Central memory CD4-positive, alpha-beta T cell (primary cell): ENCODE measurements around the gene KIF23.
A peak's percentile ranks its signal among the peaks of the same experiment; 100 is the strongest.
"Not testable (repeated sequence)": the region's sequence is repeated elsewhere in the genome, so short reads cannot be mapped to it uniquely, and the experiment has no call there.

ENCODE experiments used
- DNase-seq: peaks from one replicate; pipeline ENCODE4 v3.0.0; 2022

KIF23 gene

DNA sequence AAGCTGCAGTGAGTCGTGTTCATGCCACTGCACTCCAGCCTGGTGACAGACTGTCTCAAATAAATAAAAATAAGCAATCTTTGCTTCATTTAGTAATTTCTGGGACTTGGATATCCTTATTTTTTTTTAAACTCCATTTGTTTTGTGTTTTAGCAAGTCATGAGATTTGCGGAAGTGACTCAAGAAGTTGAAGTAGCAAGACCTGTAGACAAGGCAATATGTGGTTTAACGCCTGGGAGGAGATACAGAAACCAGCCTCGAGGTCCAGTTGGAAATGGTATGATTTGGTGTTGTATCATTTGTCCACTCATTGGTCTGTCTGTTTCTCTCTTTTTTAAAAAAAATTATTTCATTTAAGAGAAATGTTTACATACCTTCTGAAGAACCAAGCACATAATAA is 21.8 kb downstream of the KIF23 start:
- DNase-seq: no peak

DNA sequence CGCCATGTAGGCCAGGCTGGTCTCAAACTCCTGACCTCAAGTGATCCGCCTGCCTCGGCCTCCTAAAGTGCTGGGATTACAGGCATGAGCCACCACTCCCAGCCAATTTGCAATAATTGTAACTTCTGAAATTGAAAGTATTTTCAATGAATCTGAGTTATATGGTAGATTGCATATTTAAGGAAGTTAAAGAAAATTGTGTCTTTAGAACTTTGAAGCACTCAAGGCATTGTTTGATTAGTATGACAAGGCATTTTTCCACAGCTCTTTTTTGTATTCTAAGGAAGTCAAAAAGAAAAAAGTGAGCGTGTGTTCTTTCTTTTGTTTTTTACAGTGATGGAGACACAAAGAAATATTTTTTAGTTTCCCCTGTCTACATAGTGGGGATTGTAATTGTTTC is 22.8 kb downstream of the KIF23 start:
- no peak for DNase-seq

DNA sequence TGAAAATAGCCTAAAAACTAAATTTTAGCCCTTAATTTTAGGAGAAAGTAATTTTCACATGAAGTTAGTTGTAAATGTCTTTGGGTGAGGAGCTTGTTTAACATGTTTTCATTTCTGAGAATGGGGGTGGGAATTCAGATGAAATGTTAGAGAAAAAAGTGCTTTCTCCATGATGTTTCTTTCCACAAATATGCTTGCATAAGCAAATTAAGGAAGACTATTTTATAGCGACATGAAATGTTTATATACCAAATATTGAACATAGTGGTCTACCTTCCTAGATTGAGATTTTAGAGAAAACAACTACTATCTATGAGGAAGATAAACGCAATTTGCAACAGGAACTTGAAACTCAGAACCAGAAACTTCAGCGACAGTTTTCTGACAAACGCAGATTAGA is 25.5 kb downstream of the KIF23 start:
- DNase-seq: no peak

DNA sequence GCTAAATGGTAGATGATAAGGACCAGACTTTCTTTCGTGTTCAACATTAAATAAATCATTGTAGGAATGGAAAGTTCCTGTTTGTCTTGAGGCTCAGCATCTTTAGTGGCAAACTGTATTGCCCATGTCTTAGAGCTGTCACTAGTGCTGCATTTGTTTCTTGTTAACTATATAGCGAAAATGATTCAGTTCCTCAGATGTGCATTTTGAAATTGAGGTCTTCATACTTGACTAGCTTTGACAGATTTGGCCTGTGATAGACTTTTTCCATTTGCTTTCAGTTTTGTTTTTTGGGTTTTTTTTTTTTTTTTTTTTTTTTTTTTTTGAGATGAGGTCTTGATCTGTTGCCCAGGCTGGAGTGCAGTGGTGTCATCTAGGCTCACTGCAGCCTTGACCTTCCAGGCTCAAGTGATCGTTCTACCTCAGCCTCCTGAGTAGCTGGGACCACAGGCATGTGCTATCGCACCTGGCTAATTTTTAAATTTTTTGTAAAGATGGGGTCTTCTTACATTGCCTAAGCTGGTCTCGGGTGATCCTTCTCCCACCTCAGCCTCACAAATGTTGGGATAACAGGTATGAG is 29.0 kb downstream of the KIF23 start:
- DNase-seq: no peak

DNA sequence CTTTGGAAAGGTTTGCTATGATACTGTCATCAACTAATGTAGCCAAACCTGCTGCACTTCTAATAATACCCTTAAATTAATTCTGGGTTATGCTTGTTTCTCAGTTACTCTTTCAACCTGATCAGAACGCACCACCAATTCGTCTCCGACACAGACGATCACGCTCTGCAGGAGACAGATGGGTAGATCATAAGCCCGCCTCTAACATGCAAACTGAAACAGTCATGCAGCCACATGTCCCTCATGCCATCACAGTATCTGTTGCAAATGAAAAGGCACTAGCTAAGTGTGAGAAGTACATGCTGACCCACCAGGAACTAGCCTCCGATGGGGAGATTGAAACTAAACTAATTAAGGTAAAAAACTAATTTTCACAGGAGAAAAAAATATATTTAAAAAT is 30.5 kb downstream of the KIF23 start:
- DNase-seq: no peak

DNA sequence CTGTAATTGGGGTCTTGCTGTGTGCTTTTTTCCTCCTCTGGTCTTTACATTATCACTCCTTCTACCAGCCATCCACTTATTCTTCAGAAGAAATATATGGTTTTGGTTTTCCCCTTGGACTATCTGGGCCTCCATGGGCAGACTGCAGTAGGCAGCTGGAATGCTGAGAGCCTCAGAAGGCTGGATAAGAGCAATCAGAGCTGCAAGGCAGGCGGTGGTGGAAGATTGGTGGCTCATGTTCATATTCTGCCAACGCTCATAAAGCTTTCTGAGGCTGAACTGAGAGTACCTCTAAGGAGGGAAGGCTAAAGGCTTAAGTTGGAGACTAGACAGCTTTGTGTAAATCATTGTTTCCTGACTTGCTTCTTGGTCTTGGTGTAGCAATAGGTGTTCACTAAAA is 32.8 kb downstream of the KIF23 start:
- DNase-seq: no peak

DNA sequence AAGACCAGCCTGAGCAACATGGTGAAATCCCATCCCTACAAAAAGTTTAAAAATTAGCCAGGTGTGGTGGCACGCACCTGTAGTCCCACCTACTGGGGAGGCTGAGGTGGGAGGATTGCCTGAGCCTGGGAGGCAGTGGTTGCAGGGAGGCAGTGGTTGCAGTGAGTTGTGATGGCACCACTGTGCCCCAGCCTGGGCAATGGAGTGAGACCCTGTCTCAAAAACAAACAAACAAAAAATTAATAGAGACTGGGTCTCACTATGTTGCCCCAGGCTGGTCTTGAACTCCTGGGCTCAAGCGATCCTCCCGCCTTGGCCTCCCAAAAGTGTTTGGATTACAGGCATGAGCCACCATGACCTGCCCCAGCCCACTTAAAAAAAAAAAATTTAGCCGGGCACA is 36.1 kb downstream of the KIF23 start:
- not testable (repeated sequence) for DNase-seq

DNA sequence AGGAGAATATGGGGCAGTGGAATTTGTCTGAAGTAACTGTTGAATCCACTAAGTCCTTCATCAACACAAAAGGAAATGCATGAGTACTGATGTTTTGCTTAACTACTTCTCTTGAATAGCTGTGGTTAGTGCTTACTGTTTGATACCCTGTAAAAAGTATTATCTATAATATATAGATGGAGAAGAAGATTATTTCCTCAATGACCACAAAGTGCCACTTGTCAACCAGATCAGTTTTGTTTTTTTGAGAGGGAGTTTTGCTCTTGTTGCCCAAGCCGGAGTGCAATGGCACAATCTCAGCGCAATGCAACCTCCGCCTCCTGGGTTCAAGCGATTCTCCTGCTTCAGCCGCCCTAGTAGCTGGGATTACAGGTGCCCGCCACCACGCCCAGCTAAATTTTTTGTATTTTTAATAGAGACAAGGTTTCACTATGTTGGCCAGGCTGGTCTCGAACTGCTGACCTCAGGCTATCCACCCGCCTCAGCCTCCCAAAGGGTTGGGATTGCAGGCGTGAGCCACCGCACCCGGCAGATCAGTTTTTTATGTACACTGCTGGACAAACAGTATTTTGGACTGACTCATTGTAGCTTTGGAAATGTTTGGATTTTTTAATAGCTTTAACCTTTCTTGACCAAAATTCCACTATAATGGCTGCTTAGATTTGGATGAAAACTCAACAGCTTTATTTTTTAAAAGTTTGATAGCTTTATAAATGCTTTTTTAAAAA is 37.0 kb downstream of the KIF23 start:
- DNase-seq: no peak

DNA sequence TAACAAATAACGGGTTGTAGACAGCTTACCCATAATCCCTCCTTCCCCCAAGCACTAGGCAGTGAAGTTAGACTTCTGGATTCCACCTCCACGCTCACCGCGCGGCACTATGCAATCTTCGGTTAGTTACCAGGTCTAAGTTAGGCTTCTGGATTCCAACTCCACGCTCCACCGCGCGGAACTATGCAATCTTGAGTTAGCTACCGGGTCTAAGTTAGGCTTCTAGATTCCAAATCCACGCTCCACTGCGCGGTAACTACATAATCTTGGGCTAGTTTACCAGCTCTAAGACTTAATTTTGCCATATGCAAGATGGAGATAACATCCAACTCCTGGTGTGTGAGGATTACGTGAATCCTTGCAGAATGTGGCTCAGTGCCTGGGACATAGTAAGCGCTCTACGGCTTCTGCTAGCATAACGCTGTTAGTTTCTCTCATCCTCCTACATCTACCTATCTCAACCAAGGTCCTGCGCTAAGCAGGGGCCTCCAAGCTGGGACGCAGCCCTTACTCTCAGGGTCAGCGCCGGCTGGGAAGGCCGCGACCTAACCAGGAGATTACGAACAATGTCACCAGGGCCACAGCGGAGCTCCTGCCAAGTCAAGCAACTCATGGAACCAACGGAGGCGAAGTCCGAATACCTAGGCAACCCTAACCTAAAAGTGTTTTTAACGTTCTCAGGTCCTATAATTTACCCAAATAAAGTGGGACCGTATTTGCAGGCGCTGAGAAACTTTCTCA is 38.0 kb downstream of the KIF23 start:
- no peak for DNase-seq

DNA sequence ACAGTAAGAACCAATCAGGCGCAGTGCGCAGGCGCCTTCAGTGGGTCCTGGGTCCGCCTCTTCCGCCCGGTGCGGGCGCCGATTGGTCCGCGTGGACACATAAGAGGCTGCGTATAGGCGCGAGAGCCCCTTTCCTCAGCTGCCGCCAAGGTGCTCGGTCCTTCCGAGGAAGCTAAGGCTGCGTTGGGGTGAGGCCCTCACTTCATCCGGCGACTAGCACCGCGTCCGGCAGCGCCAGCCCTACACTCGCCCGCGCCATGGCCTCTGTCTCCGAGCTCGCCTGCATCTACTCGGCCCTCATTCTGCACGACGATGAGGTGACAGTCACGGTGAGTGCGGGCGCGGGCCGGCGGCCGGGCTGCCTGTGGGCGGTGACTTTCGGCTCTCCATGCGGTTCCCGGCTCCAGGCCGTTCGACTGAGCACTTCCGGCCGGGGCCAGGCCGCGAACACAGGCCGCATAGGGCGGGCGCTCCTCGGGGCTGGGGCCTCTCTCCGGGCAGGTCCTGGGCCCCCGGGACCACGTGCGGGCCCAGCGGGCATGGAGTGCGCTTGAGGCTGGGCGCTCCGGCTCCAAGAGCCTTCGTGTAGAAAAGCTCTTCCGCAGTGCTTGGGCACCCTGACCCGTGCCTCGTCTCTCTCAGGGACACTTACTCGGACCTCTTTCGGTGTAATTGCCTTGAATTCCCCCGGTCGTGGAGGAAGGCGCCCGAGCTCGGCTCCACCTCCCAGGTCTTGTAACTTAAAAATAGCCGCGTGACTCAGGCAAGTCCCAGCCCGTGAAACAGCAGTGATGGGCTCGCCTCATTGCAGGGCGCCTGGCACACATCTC is 38.8 kb downstream of the KIF23 start, which contains the start of gene RPLP1:
Gene RPLP1, plus strand, starts transcription at position 127 of the 830 bp plus-strand sequence. Its CDS starts 131 bp downstream, at position 258.
- DNase-seq: peak; percentile 96

DNA sequence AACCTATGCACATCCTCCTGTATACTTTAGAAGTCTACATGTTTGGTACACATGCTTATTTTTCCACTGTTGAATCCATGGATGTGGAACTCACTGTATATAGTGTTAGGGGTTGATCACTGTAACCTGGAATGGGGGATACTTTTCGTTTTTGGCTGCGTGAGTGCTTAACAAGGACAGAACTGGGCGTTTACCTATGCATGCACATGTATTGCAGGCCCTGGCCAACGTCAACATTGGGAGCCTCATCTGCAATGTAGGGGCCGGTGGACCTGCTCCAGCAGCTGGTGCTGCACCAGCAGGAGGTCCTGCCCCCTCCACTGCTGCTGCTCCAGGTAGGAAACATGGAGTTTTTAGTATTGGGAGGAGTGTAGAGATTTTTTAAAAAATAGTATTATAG is 40.8 kb downstream of the KIF23 start:
- DNase-seq: no peak

DNA sequence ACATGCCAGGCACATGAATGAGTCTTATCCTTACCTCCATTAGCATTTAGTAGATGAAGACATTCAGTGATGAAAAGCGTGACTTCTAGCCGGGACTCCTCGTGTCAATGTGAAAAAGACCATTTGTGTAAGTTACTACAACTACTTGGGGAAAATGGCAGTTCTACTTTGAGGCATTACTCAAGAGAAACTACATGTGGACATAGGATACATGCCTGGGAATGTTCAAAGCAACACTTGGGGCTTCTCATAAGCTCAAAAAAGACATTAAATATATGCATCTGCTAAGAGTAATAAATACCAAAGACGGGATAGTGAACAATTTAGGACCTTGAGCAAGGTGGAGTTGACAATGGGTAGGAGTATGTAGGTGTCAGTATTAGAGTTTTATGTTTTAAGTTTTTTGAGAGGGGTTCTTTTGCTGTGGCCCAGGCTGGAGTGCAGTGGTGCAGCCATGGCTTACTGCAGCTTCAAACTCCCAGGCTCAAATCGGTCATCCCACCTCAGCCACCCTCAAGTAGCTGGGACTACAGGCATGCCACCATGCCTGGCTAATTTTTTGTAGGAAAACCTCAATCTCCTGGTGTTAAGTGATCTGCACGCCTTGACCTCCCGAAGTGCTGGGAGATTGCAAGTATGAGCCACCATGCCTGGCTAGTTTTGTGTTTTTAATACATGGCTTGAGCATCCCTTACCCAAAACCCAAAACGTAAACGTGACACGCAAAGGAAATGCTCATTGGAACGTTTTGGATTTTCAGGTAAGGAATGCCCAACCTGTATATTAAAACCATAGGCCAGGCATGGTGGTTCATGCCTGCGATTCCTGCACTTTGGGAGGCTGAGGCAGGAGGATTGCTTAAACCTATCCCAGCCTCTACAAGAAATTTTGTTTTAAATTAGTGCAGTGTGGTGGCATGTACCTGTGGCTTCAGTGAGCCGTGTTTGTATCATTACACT is 42.3 kb downstream of the KIF23 start:
- no peak for DNase-seq

DNA sequence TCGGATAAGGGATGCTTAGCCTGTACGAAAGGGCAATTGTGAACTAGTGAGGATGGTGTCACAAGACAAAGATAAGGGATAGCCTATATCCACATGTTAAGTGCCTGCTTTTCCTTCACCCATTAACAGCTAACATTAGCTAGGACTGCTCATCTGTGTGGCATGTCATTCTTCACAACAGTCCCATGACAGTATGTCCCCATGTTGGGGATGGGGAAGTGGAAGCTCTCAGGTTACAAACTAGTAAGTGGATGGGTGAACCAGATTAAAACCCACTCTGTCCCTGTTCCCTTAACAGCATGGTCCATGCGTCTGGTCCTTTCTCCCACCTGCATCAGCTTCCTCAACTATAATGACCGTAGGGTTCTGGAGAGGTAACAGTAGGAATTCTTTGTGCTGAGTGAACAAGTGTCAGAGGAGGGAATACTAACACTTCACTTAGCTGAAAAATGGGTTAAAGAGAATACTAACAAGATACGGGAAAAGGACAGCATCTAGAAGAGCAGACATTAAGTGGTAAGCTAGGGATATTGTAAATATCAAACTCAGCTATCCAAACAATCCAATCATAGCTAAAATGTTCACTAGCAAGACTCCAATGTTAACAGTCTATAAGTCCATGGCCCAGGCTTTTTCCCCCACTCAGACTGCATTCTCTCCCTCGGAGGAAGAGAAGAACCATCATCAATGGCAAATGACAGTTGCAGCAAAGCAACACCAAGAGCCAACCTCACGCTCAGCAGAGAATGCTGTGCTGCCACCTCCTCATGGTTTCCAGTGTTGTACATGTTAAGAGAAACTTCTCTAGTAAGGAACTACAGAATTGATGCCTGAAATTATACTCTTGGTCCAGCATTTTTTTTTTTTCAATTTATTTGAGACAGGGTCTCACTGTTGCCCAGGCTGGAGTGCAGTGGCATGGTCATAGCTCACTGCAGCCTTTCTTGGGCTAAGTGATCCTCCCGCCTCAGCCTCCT is 43.4 kb downstream of the KIF23 start:
- DNase-seq: no peak

DNA sequence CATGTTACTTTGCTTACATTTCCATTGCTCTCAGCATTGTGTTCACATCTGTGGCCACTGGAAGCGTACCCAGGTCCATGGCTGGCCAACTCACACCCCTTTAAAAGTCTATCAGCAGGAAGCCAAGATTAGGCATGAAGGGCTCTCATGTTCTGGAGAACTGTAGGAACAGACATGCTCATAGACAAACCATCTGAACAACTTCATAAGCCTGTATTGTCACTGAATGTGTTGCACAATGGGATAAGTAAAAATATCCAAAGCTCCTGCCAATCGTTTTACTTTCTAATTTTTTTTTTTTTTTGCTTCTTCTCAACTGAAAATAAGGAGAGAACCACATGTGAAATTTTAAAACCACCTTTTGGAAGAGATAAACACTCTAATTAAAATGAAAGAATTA is 44.9 kb downstream of the KIF23 start:
- DNase-seq: no peak

DNA sequence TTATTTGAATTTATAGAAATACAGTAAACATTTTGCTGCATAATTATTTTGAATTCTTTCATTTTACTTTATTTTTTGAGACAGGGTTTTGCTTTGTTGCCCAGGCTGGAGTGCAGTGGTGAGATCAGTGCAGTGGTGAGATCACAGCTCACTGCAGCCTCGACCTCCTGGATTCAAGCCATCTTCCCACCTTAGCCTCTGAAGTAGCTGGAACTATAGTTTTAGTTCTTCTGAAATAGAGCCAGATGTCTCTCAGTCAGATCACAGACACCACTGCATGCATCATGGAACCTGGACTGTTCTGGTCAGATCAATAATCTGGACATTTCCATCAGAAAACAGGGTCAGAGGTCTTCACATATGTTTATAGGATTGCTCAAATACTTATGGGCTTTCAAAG is 46.3 kb downstream of the KIF23 start:
- DNase-seq: no peak

DNA sequence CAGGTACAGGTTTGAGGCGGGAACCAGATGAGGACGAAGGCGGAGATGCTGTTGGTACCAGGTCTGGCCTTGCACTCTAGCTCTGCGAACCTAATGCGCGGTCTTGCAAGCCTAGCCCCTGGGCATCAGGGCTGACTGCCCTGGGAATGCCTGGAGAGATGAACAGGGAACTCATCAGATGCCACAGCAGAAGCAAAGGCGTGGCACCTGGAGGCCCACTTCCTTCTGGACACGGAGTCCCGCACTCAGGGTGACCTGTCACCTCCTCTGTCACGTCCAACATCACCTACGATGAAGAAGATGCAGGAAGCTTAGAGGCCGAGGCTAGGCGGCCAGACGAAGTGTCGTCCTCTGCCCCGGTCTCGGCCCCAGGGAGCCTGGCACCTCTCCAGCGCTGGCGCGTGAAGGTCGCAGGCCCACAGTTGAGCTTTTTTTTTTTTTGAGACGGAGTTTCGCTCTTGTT is 47.9 kb downstream of the KIF23 start:
- DNase-seq: no peak

DNA sequence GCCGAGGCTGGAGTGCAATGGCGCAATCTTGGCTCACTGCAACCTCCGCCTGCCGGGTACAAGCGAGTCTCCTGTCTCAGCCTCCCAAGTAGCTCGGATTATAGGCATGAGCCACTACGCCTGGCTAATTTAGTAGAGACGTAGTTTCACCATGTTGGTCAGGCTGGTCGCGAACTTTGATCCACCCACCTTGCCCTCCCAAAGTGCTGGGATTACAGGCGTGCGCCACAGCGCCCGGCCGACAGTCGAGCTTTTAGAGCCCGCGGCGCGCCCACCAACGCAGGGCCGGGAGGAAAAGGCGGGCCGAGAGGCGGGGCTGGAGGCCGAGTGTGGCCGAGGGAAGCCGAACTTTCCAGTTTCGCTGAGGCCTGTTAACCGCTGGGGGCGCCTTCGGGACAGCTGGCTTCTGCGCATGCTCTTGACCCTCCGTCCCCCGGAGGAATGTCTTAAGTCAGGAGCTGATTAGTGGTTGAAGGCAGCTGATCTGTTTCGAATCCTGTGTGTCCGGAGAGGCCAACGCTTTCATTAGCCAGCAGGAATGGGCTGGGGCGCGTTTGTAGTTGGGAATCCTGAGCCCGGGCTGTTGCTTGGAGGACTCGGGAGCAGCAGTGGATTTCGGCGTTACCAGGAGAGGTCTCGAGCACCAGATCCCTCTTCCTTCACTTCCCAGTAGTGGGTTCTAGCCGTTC is 48.5 kb downstream of the KIF23 start:
- DNase-seq: peak; percentile 86

DNA sequence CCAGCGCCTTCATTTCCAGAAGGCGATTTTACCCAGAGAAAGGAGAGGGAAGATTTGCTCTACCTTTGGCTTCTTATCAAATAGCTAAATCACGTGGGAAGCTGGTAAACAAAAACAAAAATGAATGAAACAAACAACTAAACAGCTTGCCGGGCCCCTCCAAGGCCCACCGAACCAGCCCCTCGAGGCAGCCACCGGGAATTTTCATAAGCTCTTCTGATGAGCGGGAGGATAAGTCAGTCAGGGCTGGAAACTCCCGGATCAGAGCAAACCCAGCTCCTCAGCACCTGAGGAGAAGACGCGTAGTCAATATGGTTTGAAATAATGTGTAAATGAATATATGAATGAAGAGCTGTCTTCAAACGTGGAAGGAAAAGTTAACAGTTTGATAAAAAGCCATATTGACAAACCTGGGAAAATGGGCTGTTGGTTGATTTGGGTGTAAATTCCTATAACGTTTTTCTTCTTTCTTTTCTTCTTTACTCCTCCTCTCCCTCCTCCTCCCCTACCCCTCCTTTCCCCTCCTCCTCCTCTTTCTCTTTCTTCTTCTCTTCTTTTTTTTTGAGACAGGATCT is 49.1 kb downstream of the KIF23 start:
- no peak for DNase-seq

DNA sequence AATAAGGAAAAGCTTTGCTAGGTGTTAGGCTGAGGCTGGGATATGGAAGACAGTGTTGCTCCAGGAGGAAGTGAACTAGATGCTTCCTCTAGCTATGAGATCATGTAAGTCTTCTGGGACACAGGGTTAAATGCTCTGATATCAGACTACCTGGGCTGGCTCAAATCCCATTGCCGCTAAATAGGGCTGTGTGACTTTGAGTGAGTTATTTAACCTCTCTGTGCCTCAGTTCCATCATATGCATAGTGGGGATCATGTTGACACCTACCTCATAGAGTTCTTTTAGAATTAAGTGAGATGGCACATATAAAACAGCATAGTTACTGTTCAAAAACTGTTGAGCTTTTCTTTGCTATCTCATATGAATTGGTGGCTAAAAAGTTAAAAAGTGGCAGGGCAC is 51.1 kb downstream of the KIF23 start:
- no peak for DNase-seq

DNA sequence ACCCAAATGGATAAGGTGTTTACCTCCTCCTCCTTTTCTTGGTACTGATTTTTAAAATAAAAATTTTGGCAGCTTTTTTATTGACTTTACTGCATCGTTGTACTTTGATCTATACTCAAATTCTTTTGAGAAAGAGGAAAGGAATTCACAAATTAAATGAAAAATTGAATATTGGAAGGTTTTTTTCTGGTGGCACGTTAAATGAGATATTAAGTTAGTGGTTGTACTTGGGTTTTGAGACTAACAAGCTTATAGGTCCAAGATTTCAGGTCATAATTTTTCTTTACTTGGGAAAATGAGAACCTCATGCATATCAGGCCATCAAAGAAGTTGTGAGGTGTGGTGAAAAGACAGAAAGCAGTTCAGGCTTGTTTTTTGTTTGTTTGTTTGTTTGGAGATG is 52.6 kb downstream of the KIF23 start:
- DNase-seq: no peak
